H1 (cell line): ENCODE data around the gene STAG2. TPM values are rescaled to one million over a fixed set of nuclear protein-coding genes. Genes with fewer than 3 reads are reported as not detected.

Experiments
- CTCF ChIA-PET: fragments of 300-600 bp; sonication (Branson Sonifier 250); formaldehyde crosslinking; loops from one replicate; lab custom pipeline; 2021; ENCODE audit not compliant: partially characterized antibody; lab: Charles Lee
- POLR2A ChIA-PET: fragments of 300-600 bp; sonication (Branson Sonifier 250); formaldehyde crosslinking; loops from one replicate; lab custom pipeline; 2021; ENCODE audit warnings: inconsistent platforms; ENCODE audit not compliant: partially characterized antibody; lab: Charles Lee
- DNase-seq, 2 experiments: peaks; one replicate each; pipeline versions ENCODE4 v3.0.0 to v3.0.0-alpha.2; 2010 to 2022; ENCODE audit warnings: low spot score in 2 of 2, low read depth in 1 of 2, mixed read lengths in 1 of 2
- FAIRE-seq: peaks from 2 replicates; lab custom pipeline; 2011; peaks lifted over from hg19 to GRCh38; lab: Jason Lieb, UNC
- H2AFZ ChIP-seq: 2 replicates; pipeline ENCODE4 v1.8.1; 2012; ENCODE audit warnings: low read length, inconsistent platforms
- H2AK5ac ChIP-seq: 2 replicates; pipeline ENCODE4 v1.6.1; 2013; ENCODE audit warnings: low read depth, low read length
- H2BK120ac ChIP-seq: replicated peaks from 2 replicates; pipeline ENCODE3; 2013; ENCODE audit warnings: low read depth, low read length, inconsistent platforms
- H2BK12ac ChIP-seq: 2 replicates; pipeline ENCODE4 v1.6.1; 2013; ENCODE audit warnings: low read depth, low read length
- H2BK15ac ChIP-seq: 2 replicates; pipeline ENCODE4 v1.6.1; 2013; ENCODE audit warnings: low read length
- H2BK20ac ChIP-seq: 2 replicates; pipeline ENCODE4 v1.6.1; 2013; ENCODE audit warnings: low read length
- H2BK5ac ChIP-seq: 2 replicates; pipeline ENCODE4 v1.6.1; 2013; ENCODE audit warnings: low read depth, low read length
- H3K14ac ChIP-seq: 2 replicates; pipeline ENCODE4 v1.6.1; 2013; ENCODE audit warnings: inconsistent platforms; ENCODE audit not compliant: insufficient read length
- H3K18ac ChIP-seq: 2 replicates; pipeline ENCODE4 v1.6.1; 2013; ENCODE audit warnings: low read length; ENCODE audit errors: extremely low read depth
- H3K23ac ChIP-seq: 2 replicates; pipeline ENCODE4 v1.6.1; 2013; ENCODE audit warnings: inconsistent platforms; ENCODE audit not compliant: insufficient read length
- H3K23me2 ChIP-seq: 2 replicates; pipeline ENCODE4 v1.6.1; 2013; ENCODE audit warnings: low read depth, low read length
- H3K27ac ChIP-seq: 2 replicates; pipeline ENCODE4 v1.6.1; 2011; ENCODE audit warnings: low read depth, low read length, inconsistent platforms
- H3K27me3 ChIP-seq, 4 experiments: replicated peaks in 1 of 4; 1 replicate in 1 of 4; 2 replicates in 3 of 4; pipeline versions ENCODE4 v1.6.1 to v1.8.1; 2011 to 2013; ENCODE audit warnings: low read length in 3 of 4, mild to moderate bottlenecking in 3 of 4, inconsistent platforms in 2 of 4, mixed read lengths in 2 of 4, moderate library complexity in 1 of 4; ENCODE audit not compliant: control insufficient read depth in 3 of 4, insufficient read depth in 3 of 4; ENCODE audit errors: extremely low read depth in 1 of 4
- H3K36me3 ChIP-seq, 4 experiments: 2 replicates each; pipeline versions ENCODE4 v1.6.1 to v1.8.1; 2011 to 2013; ENCODE audit warnings: mild to moderate bottlenecking in 4 of 4, low read length in 3 of 4, moderate library complexity in 2 of 4, control low read depth in 1 of 4, inconsistent platforms in 1 of 4; ENCODE audit not compliant: insufficient read depth in 4 of 4, control insufficient read depth in 2 of 4
- H3K4ac ChIP-seq: replicated peaks from 2 replicates; pipeline ENCODE3; 2013; ENCODE audit warnings: low read length, low read depth, mixed read lengths, inconsistent platforms; ENCODE audit not compliant: insufficient read length
- H3K4me1 ChIP-seq, 4 experiments: replicated peaks in 1 of 4; 1 replicate in 1 of 4; 2 replicates in 3 of 4; pipeline versions ENCODE4 v1.6.1 to v1.8.1; 2011 to 2013; ENCODE audit warnings: low read length in 3 of 4, inconsistent platforms in 2 of 4, mixed read lengths in 1 of 4; ENCODE audit not compliant: insufficient read depth in 4 of 4, control insufficient read depth in 3 of 4
- H3K4me2 ChIP-seq, 2 experiments: 2 replicates each; pipeline versions ENCODE4 v1.6.1 to v1.8.1; 2011 to 2013; ENCODE audit warnings: low read depth in 2 of 2, low read length in 2 of 2, control low read depth in 1 of 2, inconsistent platforms in 1 of 2, mild to moderate bottlenecking in 1 of 2; ENCODE audit not compliant: insufficient read depth in 1 of 2
- H3K4me3 ChIP-seq, 4 experiments: fragments of 200-600, 300-600 bp in 1 of 4; sonication (generic), shearing (Covaris generic), sonication (Bioruptor Twin) in 1 of 4; 2 replicates each; pipeline versions ENCODE4 v1.5.1 to v1.8.1; 2011 to 2016; ENCODE audit warnings: low read length in 4 of 4, low read depth in 3 of 4, control low read depth in 2 of 4, inconsistent platforms in 2 of 4, mild to moderate bottlenecking in 2 of 4, mixed read lengths in 1 of 4, moderate library complexity in 1 of 4; ENCODE audit not compliant: insufficient read depth in 2 of 4; ENCODE audit errors: extremely low read depth in 1 of 4
- H3K56ac ChIP-seq: replicated peaks from 2 replicates; pipeline ENCODE3; 2013; ENCODE audit warnings: low read depth, mild to moderate bottlenecking, mixed read lengths, low read length, inconsistent platforms; ENCODE audit not compliant: insufficient read length
- H3K79me1 ChIP-seq: 2 replicates; pipeline ENCODE4 v1.6.1; 2013; ENCODE audit warnings: low read depth, low read length, control low read depth
- H3K79me2 ChIP-seq, 2 experiments: 2 replicates each; pipeline versions ENCODE4 v1.6.1 to v1.8.1; 2012 to 2013; ENCODE audit warnings: low read length in 2 of 2, mild to moderate bottlenecking in 2 of 2, inconsistent platforms in 1 of 2; ENCODE audit not compliant: insufficient read depth in 2 of 2, control insufficient read depth in 1 of 2
- H3K9ac ChIP-seq, 4 experiments: replicated peaks in 1 of 4; 1 replicate in 1 of 4; 2 replicates in 3 of 4; pipeline versions ENCODE4 v1.6.1 to v1.8.1; 2011 to 2013; ENCODE audit warnings: low read depth in 3 of 4, low read length in 3 of 4, control low read depth in 2 of 4, mild to moderate bottlenecking in 2 of 4, moderate library complexity in 2 of 4, inconsistent platforms in 1 of 4; ENCODE audit errors: extremely low read depth in 1 of 4
- H3K9me3 ChIP-seq, 2 experiments: 2 replicates each; pipeline versions ENCODE4 v1.6.1 to v1.8.1; 2012 to 2013; ENCODE audit warnings: mild to moderate bottlenecking in 2 of 2, moderate library complexity in 2 of 2, control low read depth in 1 of 2, inconsistent platforms in 1 of 2, low read depth in 1 of 2, low read length in 1 of 2, mixed read lengths in 1 of 2; ENCODE audit not compliant: insufficient read depth in 2 of 2
- H4K20me1 ChIP-seq, 2 experiments: replicated peaks in 1 of 2; 2 replicates each; pipeline versions ENCODE3 to v1.8.1; 2011 to 2013; ENCODE audit warnings: inconsistent platforms in 2 of 2, low read length in 2 of 2, mild to moderate bottlenecking in 1 of 2; ENCODE audit not compliant: insufficient read depth in 2 of 2, control insufficient read depth in 1 of 2
- H4K5ac ChIP-seq: 2 replicates; pipeline ENCODE4 v1.6.1; 2013; ENCODE audit warnings: low read length, low read depth, mixed read lengths, inconsistent platforms; ENCODE audit not compliant: insufficient read length
- H4K8ac ChIP-seq: 2 replicates; pipeline ENCODE4 v1.8.0; 2013; ENCODE audit warnings: mild to moderate bottlenecking, moderate library complexity, low read length, inconsistent platforms; ENCODE audit not compliant: insufficient read depth; ENCODE audit errors: extremely low read depth
- H4K91ac ChIP-seq: replicated peaks from 2 replicates; pipeline ENCODE3; 2013; ENCODE audit warnings: low read length, mixed read lengths, inconsistent platforms; ENCODE audit not compliant: insufficient read length
- EGR1 ChIP-seq: IDR thresholded peaks from 2 replicates; pipeline ENCODE4 v1.6.1; 2011; ENCODE audit warnings: low read depth, low read length, borderline replicate concordance
- PHF8 ChIP-seq: fragments of 200-600 bp; sonication (generic); conservative IDR thresholded peaks from 2 replicates; pipeline ENCODE4 v1.7.1; 2012; ENCODE audit warnings: low read depth, mild to moderate bottlenecking, inconsistent platforms, low read length, moderate library complexity
- POLR2A ChIP-seq, 2 experiments: IDR thresholded peaks; 1 replicate in 1 of 2; 2 replicates in 1 of 2; pipeline ENCODE4 v1.6.1; 2011; ENCODE audit warnings: low read depth in 2 of 2, low read length in 2 of 2, mild to moderate bottlenecking in 2 of 2; ENCODE audit errors: control extremely low read depth in 1 of 2
- SP4 ChIP-seq: IDR thresholded peaks from 2 replicates; pipeline ENCODE4 v1.6.1; 2012; ENCODE audit warnings: low read length, inconsistent platforms
- TAF1 ChIP-seq: IDR thresholded peaks from 2 replicates; pipeline ENCODE4 v1.6.1; 2011; ENCODE audit warnings: mild to moderate bottlenecking, low read depth, low read length
- TAF7 ChIP-seq: optimal IDR thresholded peaks from 2 replicates; pipeline ENCODE3; 2011; ENCODE audit warnings: low read depth, mild to moderate bottlenecking, inconsistent platforms, low read length, moderate library complexity, borderline replicate concordance
- TBP ChIP-seq: IDR thresholded peaks from 2 replicates; pipeline ENCODE4 v1.6.1; 2011; ENCODE audit warnings: low read depth, low read length, improper control_type of control experiment
- TCF12 ChIP-seq: IDR thresholded peaks from 2 replicates; pipeline ENCODE4 v1.6.1; 2011; ENCODE audit warnings: low read depth, mild to moderate bottlenecking, low read length
- YY1 ChIP-seq: IDR thresholded peaks from 2 replicates; pipeline ENCODE4 v1.6.1; 2011; ENCODE audit warnings: low read depth, mild to moderate bottlenecking, low read length
- WGBS, 2 experiments: shearing (Covaris generic) in 1 of 2; methylation state at CpG; one replicate each; pipeline versions ENCODE4 v1.1.6 to v1.1.7; 2013 to 2015; ENCODE audit warnings: low lambda C conversion rate in 2 of 2, mixed read lengths in 2 of 2, inconsistent platforms in 1 of 2, low coverage in 1 of 2, missing lambda C conversion rate in 1 of 2; ENCODE audit not compliant: insufficient replicate concordance in 2 of 2, insufficient coverage in 1 of 2, insufficient read length in 1 of 2; ENCODE audit errors: extremely low coverage in 1 of 2, missing lambda C conversion rate in 1 of 2; 5-methylcytosine and 5-hydroxymethylcytosine counted together
- long read RNA-seq, 2 experiments: library from RNA in 1 of 2; library from capped mRNA in 1 of 2; stranded (forward); transcript quantifications; one replicate each; pipeline ENCODE4 v2.0.0, GENCODE V29; 2021; ENCODE audit warnings: inconsistent platforms in 1 of 2
- polyA minus RNA-seq, 3 experiments: library from RNA; depleted of rRNA, polyadenylated mRNA; stranded (reverse); fragments of >200 nt; gene quantifications; 1 replicate in 2 of 3; 2 replicates in 1 of 3; pipeline ENCODE4 v1.2.3, GENCODE V29; 2011
- polyA plus RNA-seq, 7 experiments: library from polyadenylated mRNA; depleted of rRNA in 3 of 7; stranded (reverse) in 5 of 7; unstranded in 2 of 7; fragments of >200 nt in 5 of 7; fragments of 200-250 nt in 2 of 7; gene quantifications; 1 replicate in 5 of 7; 2 replicates in 1 of 7; 4 replicates in 1 of 7; pipeline versions ENCODE4 v1.2.1 to v1.2.3, GENCODE V29; 2011 to 2013; ENCODE audit warnings: missing spikeins in 2 of 7, mixed read lengths in 2 of 7
- total RNA-seq: library from RNA; stranded (reverse); fragmentation: NEBNext Ultra II Directional; extraction: Animal tissue kit (Norgen Biotek cat#: 25700); gene quantifications from 2 replicates; pipeline ENCODE4 v1.2.1, GENCODE V29; 2021
- TF ChIP-seq, protein P1 (sequence below): IDR thresholded peaks from 2 replicates; pipeline ENCODE4 v1.6.1; 2012; ENCODE audit warnings: inconsistent platforms

The STAG2 gene
- total RNA-seq (92.0 and 94.9 TPM in 2 replicates), polyA plus RNA-seq (2011; rRNA removed) (11.0 and 20.3 TPM in 2 replicates), polyA minus RNA-seq (2011; rRNA and poly(A)+ RNA removed) (67.5 and 104 TPM in 2 replicates)
- polyA plus RNA-seq (2011; cell fraction: cytosol; rRNA removed) = 30.0 TPM
- 14.1 TPM for polyA plus RNA-seq (2011; cell fraction: nucleus; rRNA removed)
- 46.1 to 72.4 TPM (median 52.3 TPM) in 4 replicates for polyA plus RNA-seq (2012, experiment 1 of 2)
- 3.4 TPM for polyA plus RNA-seq (2012, experiment 2 of 2)
- 48.5 TPM for polyA plus RNA-seq (2013, experiment 1 of 2)
- polyA plus RNA-seq (2013, experiment 2 of 2) = 46.0 TPM
- 53.4 TPM for polyA minus RNA-seq (2011; cell fraction: cytosol; rRNA and poly(A)+ RNA removed)
- polyA minus RNA-seq (2011; cell fraction: nucleus; rRNA and poly(A)+ RNA removed) = 79.1 TPM
- long read RNA-seq, experiment 1, partial matches to known transcripts = 70 of 84 reads
- long read RNA-seq, experiment 1, other reads (novel, unspliced or antisense) = 14 of 84 reads
- long read RNA-seq, experiment 2, full-length matches to known transcripts = 3 of 23 reads
- long read RNA-seq, experiment 2, partial matches to known transcripts = 15 of 23 reads
- long read RNA-seq, experiment 2, other reads (novel, unspliced or antisense) = 5 of 23 reads

GRCh38 chrX:123961268-123962005 lies at the start of gene STAG2:
Gene STAG2, plus strand, starts transcription at chrX:123961706. Its CDS starts 60,922 bp downstream, at chrX:124022628.
- Histone ChIP-seq H2BK5ac (peak within 1 kb of the TSS; percentile 83), H2BK120ac (peak within 1 kb of the TSS; percentile 54), H2AK5ac (peak within 1 kb of the TSS; percentile 65; the same call in 1 of the 2 replicates), H3K18ac (peak within 1 kb of the TSS; percentile 87), H3K27me3 (no peaks in the 10 kb centered on the region), H3K4me1 (no peaks in the 10 kb centered on the region), H2AFZ (no peak within 1 kb of the TSS), H3K79me1 (no peaks in the 10 kb centered on the region), H4K5ac (peak within 1 kb of the TSS; percentile 91), H3K9me3 (no peaks in the 10 kb centered on the region), H4K8ac (peak within 1 kb of the TSS; percentile 98; the same call in 1 of the 2 replicates), H3K36me3 (no peaks in the 10 kb centered on the region), H3K23me2 (no peaks in the 10 kb centered on the region), H4K91ac (peak within 1 kb of the TSS; percentile 11), H2BK15ac (no peak within 1 kb of the TSS), H3K27ac (peak within 1 kb of the TSS; percentile 97), H3K79me2 (peaks cover 17 to 46% of the 10 kb centered on the region in 2 experiments), H4K20me1 (peaks cover 0 to 6% of the 10 kb centered on the region in 2 experiments), H3K9ac (peak within 1 kb of the TSS; percentile 96 to 99 (median 97)), H2BK12ac (peak within 1 kb of the TSS; percentile 39; the same call in 1 of the 2 replicates), H3K4ac (peak within 1 kb of the TSS; percentile 65), H3K14ac (peak within 1 kb of the TSS; percentile 77), H2BK20ac (no peak within 1 kb of the TSS), H3K56ac (peak within 1 kb of the TSS; percentile 82), H3K4me2 (peak within 1 kb of the TSS; percentile 11 to 66), H3K4me3 (peak within 1 kb of the TSS; percentile 85 to 100 (median 94)), H3K23ac (no peak within 1 kb of the TSS)
- peak in 1 of 2 experiments; percentile 62 for DNase-seq
- FAIRE-seq = no peak
- 0% methylated on average over 9 of the region's 38 CpGs; no CpG with 5 or more reads in 1 of the 2 experiments for WGBS, 2 experiments
- POLR2A ChIA-PET = interaction anchor here (0.8 to 1.5 kb wide), 2 partner anchors 18 to 268 kb away, joined by 4 to 5 read pairs; no protein-coding TSS in a partner anchor
- CTCF ChIA-PET = no interaction called here
- no peak for TF ChIP-seq EGR1
- no peak for TF ChIP-seq TCF12
- peak; percentile 74 for TF ChIP-seq TAF7
- TF ChIP-seq PHF8 = peak; percentile 49
- peak; percentile 52; the same call in 1 of the 2 replicates for TF ChIP-seq TBP
- TF ChIP-seq TAF1 = peak; percentile 48
- TF ChIP-seq SP4 = no peak
- TF ChIP-seq POLR2A (IDR thresholded peaks at IDR 0.05; ENCODE audit: control extremely low read depth in 1 of 2, low read depth in 2 of 2, low read length in 2 of 2) = peak; percentile 36 to 73
- TF ChIP-seq, protein P1, sequence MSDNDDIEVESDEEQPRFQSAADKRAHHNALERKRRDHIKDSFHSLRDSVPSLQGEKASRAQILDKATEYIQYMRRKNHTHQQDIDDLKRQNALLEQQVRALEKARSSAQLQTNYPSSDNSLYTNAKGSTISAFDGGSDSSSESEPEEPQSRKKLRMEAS = peak; percentile 51
- peak; percentile 82; the same call in 1 of the 2 replicates for TF ChIP-seq YY1
